HG02678 (cell line): ENCODE measurements around the gene TTBK1.

Source experiments
- ATAC-seq: cut with Tn5 transposase; IDR thresholded peaks from one replicate; pipeline ENCODE4 v1.9.1; 2021; ENCODE audit warnings: mild to moderate bottlenecking, moderate library complexity; ENCODE audit not compliant: unreplicated experiment

Gene TTBK1

DNA sequence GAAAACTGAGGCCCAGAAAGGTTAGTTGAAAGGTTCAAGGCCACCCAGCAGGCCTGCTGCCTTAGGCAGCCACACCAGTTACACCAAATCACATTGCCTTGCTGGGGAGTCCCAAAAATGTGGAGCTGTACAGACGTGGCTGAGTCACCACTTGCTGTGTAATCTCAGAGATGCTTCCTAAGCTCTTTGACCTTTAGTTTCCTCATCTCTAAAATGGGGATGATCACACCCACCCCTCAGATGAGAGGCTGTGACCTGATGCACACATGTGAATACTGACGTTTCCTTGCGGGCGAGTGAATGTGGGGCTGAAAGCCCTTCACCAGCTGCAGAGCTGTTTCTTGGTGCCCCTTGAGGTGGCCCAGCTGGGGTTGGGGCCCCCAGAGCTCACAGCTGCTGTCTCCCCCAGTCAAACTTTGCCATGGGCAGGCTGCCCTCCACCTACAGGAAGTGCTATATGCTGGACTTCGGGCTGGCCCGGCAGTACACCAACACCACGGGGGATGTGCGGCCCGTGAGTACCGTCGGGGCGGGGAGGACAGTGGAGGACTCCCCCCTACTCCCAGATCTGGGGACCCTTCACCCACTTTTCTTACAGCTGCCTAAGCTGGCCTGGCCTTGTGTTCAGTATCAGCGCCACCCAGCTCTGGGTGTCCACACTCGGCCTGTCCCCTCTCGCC is 11.0 kb downstream of the TTBK1 start:
- ATAC-seq = no peak

DNA sequence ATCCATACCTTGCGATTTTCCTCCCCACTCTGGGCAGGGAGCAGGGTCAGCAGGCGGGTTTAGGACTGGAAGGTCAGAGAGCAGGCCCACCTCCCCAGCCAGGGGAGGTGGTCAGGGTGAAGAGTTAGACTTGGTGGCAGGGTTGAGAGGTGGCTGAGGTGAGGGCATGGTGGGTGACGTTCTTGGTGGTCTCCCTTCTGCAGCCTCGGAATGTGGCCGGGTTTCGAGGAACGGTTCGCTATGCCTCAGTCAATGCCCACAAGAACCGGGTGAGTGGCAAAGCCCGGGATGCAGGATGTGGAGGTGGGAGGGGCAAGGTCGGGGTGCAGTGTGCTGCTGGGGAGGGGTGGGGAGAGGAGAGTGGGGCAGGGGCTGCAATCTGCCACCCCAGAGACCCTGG is 11.6 kb downstream of the TTBK1 start:
- ATAC-seq = no peak

DNA sequence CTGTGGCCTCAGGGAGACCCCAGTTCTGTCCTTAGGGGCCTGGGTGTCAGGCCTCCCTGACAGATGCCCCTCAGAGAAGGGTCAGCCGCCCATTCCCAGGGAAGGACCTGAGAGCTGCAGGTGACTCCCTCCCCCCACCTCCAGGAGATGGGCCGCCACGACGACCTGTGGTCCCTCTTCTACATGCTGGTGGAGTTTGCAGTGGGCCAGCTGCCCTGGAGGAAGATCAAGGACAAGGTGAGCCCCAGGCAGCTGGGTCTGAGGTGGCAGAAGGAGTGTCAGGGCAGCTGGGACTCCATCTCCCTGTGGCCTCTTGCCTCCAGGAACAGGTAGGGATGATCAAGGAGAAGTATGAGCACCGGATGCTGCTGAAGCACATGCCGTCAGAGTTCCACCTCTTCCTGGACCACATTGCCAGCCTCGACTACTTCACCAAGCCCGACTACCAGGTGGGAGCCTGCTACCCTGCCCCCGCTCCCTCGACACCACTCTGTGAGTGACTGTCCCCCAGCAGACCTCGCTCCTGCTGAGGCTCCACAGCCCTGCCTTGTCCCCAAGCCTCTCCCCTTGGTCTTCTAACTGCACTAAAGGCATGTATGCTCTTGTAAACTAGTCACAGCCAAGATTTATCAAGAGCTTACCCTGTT is 12.2 kb downstream of the TTBK1 start:
- no peak for ATAC-seq

DNA sequence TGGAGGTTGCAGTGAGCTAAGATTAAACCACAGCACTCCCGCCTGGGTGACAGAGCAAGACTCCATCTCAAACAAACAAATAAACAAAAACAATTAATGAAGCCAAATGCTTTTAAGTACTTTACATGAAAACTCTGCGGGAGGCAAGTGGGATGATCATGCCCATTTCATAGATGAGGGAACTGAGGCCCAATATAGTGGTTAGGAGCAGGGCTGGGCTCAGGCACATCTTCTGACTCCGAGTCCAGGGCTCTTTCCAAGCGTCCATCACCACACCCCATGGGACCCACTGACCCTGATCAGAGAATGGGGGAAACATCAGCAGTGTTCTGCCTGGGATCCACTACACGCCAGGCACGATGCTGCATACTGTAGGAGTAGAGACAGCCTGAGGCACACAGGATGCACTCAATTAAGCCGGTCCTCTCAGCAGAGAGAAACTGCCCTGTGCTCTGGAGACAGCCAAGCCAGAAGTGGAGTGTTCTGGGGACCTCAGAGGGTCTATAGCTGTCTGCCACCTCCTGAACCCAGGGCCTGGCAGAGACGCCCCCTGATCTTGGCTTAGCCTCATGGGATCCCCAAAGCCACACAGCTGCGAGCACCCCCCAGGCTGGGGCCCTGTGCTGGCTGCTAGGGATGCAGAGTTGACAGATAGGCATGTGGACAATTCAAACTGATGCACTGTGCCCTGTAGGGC is 13.5 kb downstream of the TTBK1 start:
- no peak for ATAC-seq

DNA sequence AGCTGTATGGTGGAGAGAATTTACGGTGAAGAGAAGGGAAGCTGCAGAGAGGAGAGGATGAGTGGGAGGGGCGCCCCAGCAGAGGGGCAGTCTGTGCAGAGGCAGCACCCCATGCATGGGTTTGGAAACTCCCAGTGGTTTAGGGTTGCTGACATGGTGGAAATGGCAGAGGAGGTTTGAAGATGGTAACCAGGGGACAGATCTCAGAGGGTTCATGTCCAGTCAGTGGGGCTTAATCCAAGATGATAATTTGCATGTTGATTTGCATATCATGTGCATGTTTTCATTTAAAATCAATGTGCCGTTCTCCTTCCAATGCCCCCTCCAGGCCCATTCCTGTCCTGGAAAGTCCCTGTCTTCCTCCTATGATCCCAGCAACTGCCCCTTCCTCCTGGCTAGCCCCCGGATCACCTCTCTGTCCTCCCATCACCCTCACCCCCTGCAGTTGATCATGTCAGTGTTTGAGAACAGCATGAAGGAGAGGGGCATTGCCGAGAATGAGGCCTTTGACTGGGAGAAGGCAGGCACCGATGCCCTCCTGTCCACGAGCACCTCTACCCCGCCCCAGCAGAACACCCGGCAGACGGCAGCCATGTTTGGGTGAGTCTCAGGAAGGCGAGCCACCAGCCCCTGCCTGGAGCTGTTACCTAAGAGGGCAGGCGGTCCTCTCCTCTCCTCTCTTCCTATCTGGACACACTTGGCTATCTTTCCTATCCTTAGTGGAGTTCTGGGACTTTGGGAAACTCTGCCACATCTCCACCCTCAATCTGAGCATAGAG is 14.3 kb downstream of the TTBK1 start:
- no peak for ATAC-seq

DNA sequence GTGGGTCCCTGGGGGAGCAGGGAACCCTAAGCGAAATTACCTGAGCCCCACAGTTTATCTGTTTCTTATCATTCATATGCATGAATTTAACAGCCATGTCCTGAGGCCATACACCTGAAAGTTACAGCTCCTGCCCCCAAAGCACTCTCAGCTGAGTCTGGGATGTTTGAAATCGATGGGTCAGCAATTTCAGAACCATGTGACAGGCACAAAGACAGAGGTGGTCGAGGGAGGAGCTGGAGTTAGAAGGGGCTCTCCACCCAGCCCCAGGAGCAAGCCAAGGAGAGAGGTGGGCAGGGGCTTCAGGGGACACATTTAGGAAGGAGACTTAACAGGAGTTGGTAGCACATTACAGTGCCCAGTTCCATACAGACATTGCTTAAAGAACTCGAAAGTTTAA is 14.9 kb downstream of the TTBK1 start:
- no peak for ATAC-seq

DNA sequence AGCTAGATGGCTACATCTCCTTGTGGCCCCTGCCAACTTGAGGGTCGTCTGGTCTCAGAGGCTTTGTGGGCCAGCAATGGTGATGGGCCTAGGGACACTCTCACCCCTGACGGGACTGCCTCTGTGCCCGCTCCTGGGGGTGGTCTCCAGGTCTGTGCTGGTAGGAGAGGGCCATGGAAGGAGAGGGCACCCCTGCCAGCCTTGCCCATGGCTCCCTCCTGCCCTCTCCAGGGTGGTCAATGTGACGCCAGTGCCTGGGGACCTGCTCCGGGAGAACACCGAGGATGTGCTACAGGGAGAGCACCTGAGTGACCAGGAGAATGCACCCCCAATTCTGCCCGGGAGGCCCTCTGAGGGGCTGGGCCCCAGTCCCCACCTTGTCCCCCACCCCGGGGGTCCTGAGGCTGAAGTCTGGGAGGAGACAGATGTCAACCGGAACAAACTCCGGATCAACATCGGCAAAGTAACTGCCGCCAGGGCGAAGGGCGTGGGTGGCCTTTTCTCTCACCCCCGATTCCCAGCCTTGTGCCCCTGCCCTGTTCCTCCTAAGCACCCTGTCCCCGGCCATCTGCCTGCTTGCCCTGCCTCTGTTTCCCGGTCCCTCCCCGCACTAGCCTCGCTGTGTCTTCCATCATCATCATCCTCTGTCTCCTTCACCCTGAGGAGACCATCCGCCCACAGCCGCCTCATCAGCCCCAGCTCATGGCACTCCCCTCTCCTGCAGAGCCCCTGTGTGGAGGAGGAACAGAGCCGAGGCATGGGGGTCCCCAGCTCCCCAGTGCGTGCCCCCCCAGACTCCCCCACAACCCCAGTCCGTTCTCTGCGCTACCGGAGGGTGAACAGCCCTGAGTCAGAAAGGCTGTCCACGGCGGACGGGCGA is 15.8 kb downstream of the TTBK1 start:
- ATAC-seq = no peak

DNA sequence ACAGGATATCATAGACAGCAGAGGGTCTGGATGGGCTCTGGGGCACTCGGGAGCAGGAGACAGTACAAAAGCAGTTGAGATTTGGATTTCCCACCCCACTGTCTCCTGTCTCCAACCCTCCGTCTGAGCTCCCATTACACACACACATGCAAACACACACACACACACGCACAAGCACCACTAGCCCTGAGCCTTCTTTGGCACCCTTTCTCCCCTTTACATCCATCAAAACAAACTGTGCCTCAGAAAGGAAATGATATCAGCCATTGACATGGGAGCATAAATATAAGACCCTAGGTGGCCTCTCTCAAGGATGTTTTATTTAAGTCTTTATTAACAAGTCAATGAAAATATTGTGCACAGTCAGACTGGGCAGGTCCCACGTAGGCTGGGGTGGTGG is 17.5 kb downstream of the TTBK1 start:
- ATAC-seq = no peak

DNA sequence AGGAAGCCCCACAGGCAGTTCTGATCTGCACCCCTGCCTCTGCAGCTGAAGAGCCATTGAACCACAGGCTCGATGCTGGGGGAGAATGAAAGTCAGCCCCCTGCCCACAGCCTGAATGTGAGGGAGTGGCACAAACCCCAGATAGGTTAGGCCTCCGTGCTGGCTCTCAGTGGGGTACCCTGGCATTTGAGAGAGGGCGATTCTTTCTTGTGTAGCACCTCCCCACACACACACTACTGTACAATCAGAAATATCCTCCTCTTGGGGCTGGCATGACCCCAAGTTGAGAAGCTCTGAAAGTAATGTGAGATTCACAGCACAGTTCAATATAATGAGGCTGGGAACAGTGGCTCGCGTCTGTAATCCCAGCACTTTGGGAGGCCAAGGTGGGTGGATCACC is 17.9 kb downstream of the TTBK1 start:
- ATAC-seq = no peak

DNA sequence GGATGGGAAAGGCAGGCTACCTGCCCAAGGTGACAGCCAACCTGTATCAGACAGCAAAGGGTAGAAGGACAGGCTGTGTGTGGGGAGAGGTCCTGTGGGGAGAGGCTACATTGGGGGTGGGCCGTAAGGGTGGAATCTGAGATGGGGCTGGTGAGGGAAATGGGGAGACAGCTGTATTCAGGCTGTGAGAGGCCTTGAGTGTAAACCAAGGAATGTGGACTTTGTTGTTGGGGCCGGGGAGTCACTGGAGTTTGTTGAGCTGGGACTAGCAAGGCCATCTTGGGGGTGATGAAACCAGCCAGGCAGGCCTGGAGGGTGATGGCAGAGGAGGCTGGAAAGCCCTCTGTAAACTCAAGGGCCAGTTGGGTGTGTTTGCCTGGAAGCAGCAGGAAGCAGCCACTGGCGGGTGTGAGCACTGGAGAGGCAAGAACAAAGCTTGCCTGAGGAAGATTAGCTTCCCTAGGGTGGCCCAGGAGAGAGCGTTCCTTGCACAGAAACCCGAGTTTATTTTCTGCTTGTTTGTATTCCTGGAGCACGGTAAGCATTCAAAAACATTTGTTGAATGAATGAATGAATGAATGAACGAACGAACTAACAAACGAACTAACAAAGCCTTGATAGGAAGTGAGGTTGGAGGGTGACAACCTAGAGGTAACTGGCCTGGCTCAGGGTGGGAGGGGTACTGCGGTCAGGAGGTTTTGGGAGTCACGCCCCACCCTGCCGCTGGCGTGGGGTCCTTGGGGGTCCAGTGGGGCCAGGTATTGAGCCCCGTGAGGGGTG is 18.9 kb downstream of the TTBK1 start:
- ATAC-seq = no peak

DNA sequence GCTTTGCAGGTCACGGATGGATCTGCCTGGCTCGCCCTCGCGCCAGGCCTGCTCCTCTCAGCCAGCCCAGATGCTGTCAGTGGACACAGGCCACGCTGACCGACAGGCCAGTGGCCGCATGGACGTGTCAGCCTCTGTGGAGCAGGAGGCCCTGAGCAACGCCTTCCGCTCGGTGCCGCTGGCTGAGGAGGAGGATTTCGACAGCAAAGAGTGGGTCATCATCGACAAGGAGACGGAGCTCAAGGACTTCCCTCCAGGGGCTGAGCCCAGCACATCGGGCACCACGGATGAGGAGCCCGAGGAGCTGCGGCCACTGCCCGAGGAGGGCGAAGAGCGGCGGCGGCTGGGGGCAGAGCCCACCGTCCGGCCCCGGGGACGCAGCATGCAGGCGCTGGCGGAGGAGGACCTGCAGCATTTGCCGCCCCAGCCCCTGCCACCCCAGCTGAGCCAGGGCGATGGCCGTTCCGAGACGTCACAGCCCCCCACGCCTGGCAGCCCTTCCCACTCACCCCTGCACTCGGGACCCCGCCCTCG is 19.6 kb downstream of the TTBK1 start:
- no peak for ATAC-seq

DNA sequence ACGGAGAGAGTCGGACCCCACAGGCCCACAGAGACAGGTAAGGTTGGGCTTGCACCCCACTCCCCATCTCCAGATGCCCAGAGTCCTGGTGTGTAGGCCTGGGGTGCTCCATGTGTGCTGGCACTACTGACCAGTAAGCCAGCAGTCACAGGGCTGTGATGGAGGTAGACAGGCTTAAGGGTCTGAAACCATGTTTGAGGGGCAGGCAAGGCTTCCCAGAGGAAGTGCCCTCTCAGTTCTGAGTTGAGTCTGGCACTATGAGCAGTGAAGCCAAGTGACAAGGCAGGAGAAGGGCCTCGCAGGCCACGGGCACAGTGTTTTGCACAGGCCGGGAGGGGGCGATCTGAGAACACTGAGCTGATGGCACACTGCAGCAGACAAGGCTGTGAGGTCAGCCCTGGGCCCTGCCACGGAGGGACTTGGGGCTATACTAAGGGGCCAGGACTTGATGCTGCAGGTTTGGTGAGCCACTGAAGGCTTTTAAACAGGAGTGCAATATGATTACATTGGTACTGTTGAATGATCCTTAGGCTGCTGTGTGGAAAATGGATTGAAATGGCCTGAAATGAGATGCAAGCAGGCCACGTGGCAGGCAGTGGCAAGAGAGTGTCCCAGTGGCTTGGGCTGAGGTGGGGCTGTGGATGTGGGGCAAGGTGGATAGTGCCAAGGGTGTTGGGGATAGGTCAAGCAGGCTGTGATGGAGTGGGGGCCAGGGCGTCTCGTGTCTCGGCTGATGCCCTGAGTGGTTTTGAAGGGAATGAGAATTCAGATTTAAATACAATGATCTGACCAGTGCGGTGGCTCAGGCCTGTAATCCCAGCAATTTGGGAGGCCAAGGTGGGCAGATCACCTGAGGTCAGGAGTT is 20.3 kb downstream of the TTBK1 start:
- ATAC-seq = peak; percentile 78

DNA sequence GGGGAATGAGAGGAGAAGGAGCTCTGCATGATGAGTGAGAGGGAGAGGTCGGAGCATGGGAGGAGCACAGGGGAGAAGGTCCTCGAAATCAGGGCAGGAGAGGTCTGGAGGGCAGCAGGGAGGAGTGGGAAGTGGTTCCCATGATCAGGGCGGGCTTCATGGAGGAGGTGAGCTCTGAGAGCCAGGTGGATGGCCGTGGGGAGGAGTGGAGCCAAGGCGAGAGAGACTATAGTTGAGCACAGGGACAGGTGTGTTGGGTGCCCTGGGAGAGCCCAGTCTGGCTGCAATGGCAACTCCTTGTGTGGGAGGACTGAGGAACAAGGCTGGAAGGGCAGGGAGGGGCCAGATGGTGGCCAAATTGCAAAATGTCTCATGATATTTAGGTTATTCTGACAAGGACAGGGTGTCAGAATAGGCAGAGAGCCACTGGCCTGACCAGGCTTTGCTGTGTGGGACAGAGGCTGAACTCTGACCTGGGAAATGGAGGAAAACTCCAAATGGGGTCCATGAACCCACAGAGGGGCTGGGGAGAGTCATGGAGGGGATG is 21.4 kb downstream of the TTBK1 start:
- ATAC-seq = no peak

DNA sequence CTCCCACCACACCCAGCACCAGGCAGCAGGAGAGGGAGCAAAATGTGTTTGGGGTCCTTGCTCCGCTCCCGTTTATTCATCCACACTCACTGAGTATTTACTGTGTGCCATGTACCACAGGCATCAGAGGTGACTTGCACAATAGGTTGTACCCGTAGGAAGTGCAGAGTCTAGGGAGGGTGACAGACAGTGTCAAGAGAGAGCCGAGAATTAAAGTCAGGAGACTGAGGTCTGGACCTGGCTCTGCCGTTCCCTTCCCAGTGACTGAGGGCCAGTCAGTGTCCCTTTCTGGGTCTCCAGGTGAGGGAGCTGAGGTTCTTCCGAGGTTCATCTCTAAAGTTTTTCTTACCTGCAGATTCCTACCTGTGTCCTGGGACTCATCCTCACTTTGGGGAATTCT is 22.3 kb downstream of the TTBK1 start:
- no peak for ATAC-seq

DNA sequence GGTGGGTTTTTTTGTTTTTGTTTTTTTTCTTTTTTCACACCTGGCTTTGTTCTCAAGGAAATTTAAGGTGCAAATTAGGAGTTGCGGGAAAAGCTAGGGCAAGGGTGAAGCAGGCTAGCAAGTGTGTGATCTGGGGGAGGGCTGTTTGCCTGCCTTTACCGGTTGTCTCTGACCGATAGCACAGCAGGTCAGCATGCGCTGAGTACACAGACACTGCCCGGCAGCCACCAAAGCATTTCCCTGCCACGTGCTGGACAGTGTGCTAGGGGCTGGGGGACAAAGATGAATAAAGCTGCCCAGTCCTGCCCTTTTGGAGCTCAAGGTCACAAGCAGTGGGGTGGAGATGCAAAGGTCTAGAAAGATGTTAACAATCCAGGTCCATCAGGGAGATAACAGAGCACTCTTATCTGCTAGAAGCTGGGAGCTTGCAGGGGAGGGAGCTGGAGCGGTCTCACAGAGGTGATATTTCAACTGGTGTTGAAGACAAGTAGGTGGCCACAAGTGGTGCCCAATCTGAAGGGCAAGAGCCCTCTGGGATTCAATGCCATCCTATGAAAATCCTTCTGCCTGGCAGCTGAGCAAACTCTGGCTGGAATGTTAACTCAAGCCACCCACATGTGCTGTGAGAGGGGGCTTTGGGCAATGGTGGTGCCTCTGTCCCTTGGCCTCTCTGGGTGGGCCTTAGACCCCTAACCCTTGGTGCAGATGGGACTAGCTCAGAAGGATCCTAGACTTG is 24.5 kb downstream of the TTBK1 start:
- no peak for ATAC-seq

DNA sequence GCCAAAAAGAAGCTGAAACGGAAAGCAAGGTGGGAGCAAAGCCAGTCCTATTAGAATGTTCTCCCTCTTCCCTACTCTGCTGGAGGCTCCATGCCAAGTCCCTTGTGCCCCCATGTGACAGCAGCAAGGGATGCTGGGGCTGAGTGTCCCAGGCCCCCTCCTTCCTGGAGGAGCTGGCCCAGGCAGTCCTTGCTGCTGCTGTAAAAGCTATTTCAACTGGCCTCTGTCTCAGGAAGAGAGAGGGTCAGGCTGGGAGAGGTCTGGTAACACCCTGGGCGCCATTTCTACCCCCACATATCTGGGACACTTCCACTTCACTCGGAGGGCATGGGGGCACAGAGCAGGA is 25.0 kb downstream of the TTBK1 start:
- no peak for ATAC-seq

DNA sequence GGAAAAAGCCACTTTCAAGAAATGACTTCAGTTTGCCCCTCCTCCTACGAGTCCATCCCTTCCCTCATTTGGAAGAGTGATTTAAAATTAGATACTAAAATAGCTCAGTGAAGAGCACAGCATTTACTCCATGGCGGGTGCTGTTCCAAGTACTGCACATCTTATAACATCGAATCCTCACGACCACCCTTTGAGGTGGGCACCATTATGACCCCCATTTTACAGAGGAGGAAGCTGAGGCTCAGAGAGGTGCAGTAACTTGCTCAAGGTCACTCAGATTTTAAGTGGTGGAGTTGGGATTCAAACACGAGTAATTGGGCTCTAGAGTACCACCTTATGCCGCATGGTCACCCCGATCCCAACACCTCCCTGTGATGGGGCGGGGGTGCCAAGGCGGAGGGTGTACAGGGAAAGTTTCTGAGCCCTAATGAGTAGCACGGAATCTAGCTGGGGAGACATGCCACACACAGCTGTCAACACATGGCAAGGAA is 25.5 kb downstream of the TTBK1 start:
- no peak for ATAC-seq
